Activated T-helper 1 cell treated with anti-CD3 and anti-CD28 coated beads, Interleukin-12 subunit alpha, Interleukin-12 subunit beta, Interleukin-2, Interleukin-4 antibody, amounts not matched to agents 30 ng/mL and 10 ng/mL and 1 ng/mL, durations not matched to agents 14 hours and 24 hours and 36 hours (primary cell): Measurements from ENCODE around the gene SLCO3A1. TPM values are rescaled to one million over a fixed set of nuclear protein-coding genes. Genes with fewer than 3 reads are reported as not detected.

Experiments used
- DNase-seq: peaks from one replicate; pipeline ENCODE4 v3.0.0; 2021; ENCODE audit warnings: low spot score
- H3K27ac Mint-ChIP-seq: one replicate; pipeline ENCODE4 v1.8.0; 2021; ENCODE audit warnings: mild to moderate bottlenecking, mixed read lengths
- H3K27me3 Mint-ChIP-seq: one replicate; pipeline ENCODE4 v1.8.0; 2022; ENCODE audit warnings: mild to moderate bottlenecking, moderate library complexity, mixed read lengths; ENCODE audit not compliant: insufficient read depth
- H3K36me3 Mint-ChIP-seq: one replicate; pipeline ENCODE4 v1.8.0; 2021; ENCODE audit warnings: low read depth, mixed read lengths
- H3K4me1 Mint-ChIP-seq: one replicate; pipeline ENCODE4 v1.8.0; 2021; ENCODE audit warnings: low read depth, mixed read lengths
- H3K4me3 Mint-ChIP-seq: one replicate; pipeline ENCODE4 v1.8.0; 2021; ENCODE audit warnings: mild to moderate bottlenecking, moderate library complexity, mixed read lengths
- H3K9me3 Mint-ChIP-seq: one replicate; pipeline ENCODE4 v1.8.0; 2021; ENCODE audit warnings: mixed read lengths
- intact Hi-C: fragments of 100-400 bp; cut with micrococcal nuclease; formaldehyde crosslinking; loops from one replicate; pipeline ENCODE4 v1.15.1; 2024
- total RNA-seq: library from RNA; stranded (reverse); gene quantifications from 2 replicates; pipeline ENCODE4 v1.2.3, GENCODE V29; 2022

The SLCO3A1 gene
- total RNA-seq, 1 donor from 2014 or later, result 20.0 TPM

- DNase-seq, result no peak
- intact Hi-C loops, result no loop called here
- Mint-ChIP-seq H3K36me3 (peaks cover 8% of the 10 kb centered on the region), H3K4me3 (no peak overlapping the region), H3K27me3 (peaks cover 4% of the 10 kb centered on the region), H3K9me3 (no peaks in the 10 kb centered on the region), H3K27ac (no peak overlapping the region), H3K4me1 (peaks cover 84% of the 10 kb centered on the region)
Measured at GRCh38 chr15:91863621-91864255, 10.2 kb downstream of the SLCO3A1 start.

GRCh38 chr15:91864664-91865063, 11.2 kb downstream of the SLCO3A1 start:
- peaks cover 5% of the 10 kb centered on the region for H3K36me3 Mint-ChIP-seq

GRCh38 chr15:91865486-91865885, 12.0 kb downstream of the SLCO3A1 start:
- intact Hi-C loops, result no loop called here
- peaks cover 5% of the 10 kb centered on the region for H3K36me3 Mint-ChIP-seq
- no peaks in the 10 kb centered on the region for H3K9me3 Mint-ChIP-seq
- peaks cover 4% of the 10 kb centered on the region for H3K27me3 Mint-ChIP-seq
- H3K27ac Mint-ChIP-seq, result no peak overlapping the region
- no peak for DNase-seq
- H3K4me1 Mint-ChIP-seq, result peaks cover 69% of the 10 kb centered on the region
- H3K4me3 Mint-ChIP-seq, result no peak overlapping the region

More at GRCh38 chr15:91864664-91865063, 11.2 kb downstream of the SLCO3A1 start:
- Mint-ChIP-seq H3K27me3 (peaks cover 4% of the 10 kb centered on the region), H3K27ac (no peak overlapping the region), H3K4me3 (no peak overlapping the region), H3K9me3 (no peaks in the 10 kb centered on the region), H3K4me1 (peaks cover 76% of the 10 kb centered on the region)
- no peak for DNase-seq
- intact Hi-C loops, result no loop called here

- no peak for DNase-seq
- H3K4me1 Mint-ChIP-seq, result peaks cover 69% of the 10 kb centered on the region
- peaks cover 7% of the 10 kb centered on the region for H3K27me3 Mint-ChIP-seq
- H3K9me3 Mint-ChIP-seq, result no peaks in the 10 kb centered on the region
- H3K27ac Mint-ChIP-seq, result no peak overlapping the region
- H3K36me3 Mint-ChIP-seq, result peaks cover 9% of the 10 kb centered on the region
- intact Hi-C loops, result no loop called here
- H3K4me3 Mint-ChIP-seq, result no peak overlapping the region
Measured at GRCh38 chr15:91865950-91866349, 12.4 kb downstream of the SLCO3A1 start.

GRCh38 chr15:91866371-91866905, 12.9 kb downstream of the SLCO3A1 start:
- no peaks in the 10 kb centered on the region for H3K9me3 Mint-ChIP-seq
- no peak overlapping the region for H3K4me3 Mint-ChIP-seq
- DNase-seq, result no peak
- intact Hi-C loops, result no loop called here
- H3K27ac Mint-ChIP-seq, result peak overlapping the region; percentile 11
- peaks cover 69% of the 10 kb centered on the region for H3K4me1 Mint-ChIP-seq
- H3K36me3 Mint-ChIP-seq, result peaks cover 10% of the 10 kb centered on the region
- H3K27me3 Mint-ChIP-seq, result peaks cover 7% of the 10 kb centered on the region

GRCh38 chr15:91866971-91867372, 13.5 kb downstream of the SLCO3A1 start:
- intact Hi-C loops, result no loop called here
- peaks cover 7% of the 10 kb centered on the region for H3K27me3 Mint-ChIP-seq

GRCh38 chr15:91867581-91868026, 14.1 kb downstream of the SLCO3A1 start:
- peaks cover 62% of the 10 kb centered on the region for H3K4me1 Mint-ChIP-seq
- no peak overlapping the region for H3K27ac Mint-ChIP-seq
- no peaks in the 10 kb centered on the region for H3K9me3 Mint-ChIP-seq
- H3K4me3 Mint-ChIP-seq, result no peak overlapping the region
- no peak for DNase-seq
- intact Hi-C loops, result no loop called here
- peaks cover 7% of the 10 kb centered on the region for H3K27me3 Mint-ChIP-seq
- H3K36me3 Mint-ChIP-seq, result peaks cover 10% of the 10 kb centered on the region

More at GRCh38 chr15:91866971-91867372, 13.5 kb downstream of the SLCO3A1 start:
- no peak overlapping the region for H3K4me3 Mint-ChIP-seq
- DNase-seq, result no peak
- peaks cover 10% of the 10 kb centered on the region for H3K36me3 Mint-ChIP-seq
- no peaks in the 10 kb centered on the region for H3K9me3 Mint-ChIP-seq
- H3K27ac Mint-ChIP-seq, result no peak overlapping the region
- H3K4me1 Mint-ChIP-seq, result peaks cover 67% of the 10 kb centered on the region

GRCh38 chr15:91870876-91871537, 17.5 kb downstream of the SLCO3A1 start:
- no peak for DNase-seq
- H3K4me3 Mint-ChIP-seq, result no peak overlapping the region
- peaks cover 35% of the 10 kb centered on the region for H3K4me1 Mint-ChIP-seq
- H3K27me3 Mint-ChIP-seq, result peaks cover 3% of the 10 kb centered on the region
- H3K27ac Mint-ChIP-seq, result no peak overlapping the region
- intact Hi-C loops, result no loop called here
- peaks cover 10% of the 10 kb centered on the region for H3K36me3 Mint-ChIP-seq
- no peaks in the 10 kb centered on the region for H3K9me3 Mint-ChIP-seq

GRCh38 chr15:91871837-91872236, 18.3 kb downstream of the SLCO3A1 start:
- H3K4me3 Mint-ChIP-seq, result no peak overlapping the region
- H3K4me1 Mint-ChIP-seq, result peaks cover 27% of the 10 kb centered on the region
- no peak for DNase-seq
- H3K27ac Mint-ChIP-seq, result no peak overlapping the region
- H3K36me3 Mint-ChIP-seq, result peaks cover 8% of the 10 kb centered on the region
- intact Hi-C loops, result no loop called here
- peaks cover 3% of the 10 kb centered on the region for H3K27me3 Mint-ChIP-seq
- H3K9me3 Mint-ChIP-seq, result no peaks in the 10 kb centered on the region

- peaks cover 15% of the 10 kb centered on the region for H3K36me3 Mint-ChIP-seq
- H3K27me3 Mint-ChIP-seq, result peaks cover 3% of the 10 kb centered on the region
- H3K4me3 Mint-ChIP-seq, result no peak overlapping the region
- intact Hi-C loops, result no loop called here
- H3K4me1 Mint-ChIP-seq, result peaks cover 24% of the 10 kb centered on the region
- no peak overlapping the region for H3K27ac Mint-ChIP-seq
- no peaks in the 10 kb centered on the region for H3K9me3 Mint-ChIP-seq
- DNase-seq, result no peak
Measured at GRCh38 chr15:91872356-91873137, 19.0 kb downstream of the SLCO3A1 start.

- Mint-ChIP-seq H3K4me3 (no peak overlapping the region), H3K9me3 (no peaks in the 10 kb centered on the region), H3K4me1 (peaks cover 23% of the 10 kb centered on the region), H3K36me3 (peaks cover 15% of the 10 kb centered on the region), H3K27ac (no peak overlapping the region), H3K27me3 (peaks cover 4% of the 10 kb centered on the region)
- intact Hi-C loops, result no loop called here
- DNase-seq, result no peak
Measured at GRCh38 chr15:91873138-91873536, 19.6 kb downstream of the SLCO3A1 start.

- Mint-ChIP-seq H3K36me3 (peaks cover 13% of the 10 kb centered on the region), H3K4me3 (no peak overlapping the region), H3K4me1 (peaks cover 18% of the 10 kb centered on the region), H3K27me3 (peaks cover 4% of the 10 kb centered on the region), H3K9me3 (no peaks in the 10 kb centered on the region), H3K27ac (no peak overlapping the region)
- intact Hi-C loops, result no loop called here
- DNase-seq, result no peak
Measured at GRCh38 chr15:91874171-91874570, 20.7 kb downstream of the SLCO3A1 start.
